Neural progenitor cell (in vitro differentiated cells): ENCODE results near the gene GNS.

ENCODE experiments used
- CTCF ChIP-seq: fragments of 200-600 bp; sonication (generic); IDR thresholded peaks from 2 replicates; pipeline ENCODE4 v1.5.1; 2017; ENCODE audit warnings: antibody characterized with exemption, mild to moderate bottlenecking
- EZH2 ChIP-seq: fragments of 200-600 bp; sonication (generic); IDR thresholded peaks from 2 replicates; pipeline ENCODE4 v1.6.1; 2017; ENCODE audit warnings: antibody characterized with exemption, mild to moderate bottlenecking, moderate library complexity
- EZH2phosphoT487 ChIP-seq: fragments of 200-600 bp; sonication (generic); IDR thresholded peaks from 2 replicates; pipeline ENCODE4 v1.6.1; 2017; ENCODE audit warnings: antibody characterized with exemption

- TF ChIP-seq EZH2: no peak
- TF ChIP-seq CTCF: no peak
- no peak for TF ChIP-seq EZH2phosphoT487
These were observed 59.6 kb downstream of the GNS start for GRCh38 chr12:64699504-64700115.
